Measurements from ENCODE around the gene SHROOM2.

- no peak for TF ChIP-seq USF1 (IDR thresholded peaks at IDR 0.05)
- TF ChIP-seq REST (IDR thresholded peaks at IDR 0.05; ENCODE audit: low read depth), result no peak
These were observed 81.0 kb downstream of the SHROOM2 start for GRCh38 chrX:9867226-9867625.
